Activated CD4-positive, alpha-beta T cell treated with anti-CD3 and anti-CD28 coated beads, Interleukin-2, amount 10 ng/mL, durations not matched to agents 24 days and 14 days (primary cell): ENCODE results near the gene CTU1. TPM values are rescaled to one million over a fixed set of nuclear protein-coding genes. Genes with fewer than 3 reads are reported as not detected.

Source experiments
- DNase-seq: peaks from one replicate; pipeline ENCODE4 v3.0.0; 2022
- H3K27ac Mint-ChIP-seq: one replicate; pipeline ENCODE4 v1.8.0; 2022; ENCODE audit warnings: mild to moderate bottlenecking, mixed read lengths
- H3K27me3 Mint-ChIP-seq: one replicate; pipeline ENCODE4 v1.8.0; 2022; ENCODE audit warnings: mixed read lengths
- H3K36me3 Mint-ChIP-seq: one replicate; pipeline ENCODE4 v1.8.0; 2022; ENCODE audit warnings: low read depth, mild to moderate bottlenecking, mixed read lengths
- H3K4me1 Mint-ChIP-seq: one replicate; pipeline ENCODE4 v1.8.0; 2021; ENCODE audit warnings: mixed read lengths
- H3K4me3 Mint-ChIP-seq: one replicate; pipeline ENCODE4 v1.8.0; 2022; ENCODE audit warnings: mild to moderate bottlenecking, moderate library complexity, mixed read lengths
- H3K9me3 Mint-ChIP-seq: one replicate; pipeline ENCODE4 v1.8.0; 2021; ENCODE audit warnings: mixed read lengths
- intact Hi-C: fragments of 100-400 bp; cut with micrococcal nuclease; formaldehyde crosslinking; loops from one replicate; pipeline ENCODE4 v1.15.1; 2023
- total RNA-seq: library from RNA; stranded (reverse); gene quantifications from 2 replicates; pipeline ENCODE4 v1.2.3, GENCODE V29; 2022

Gene CTU1
- total RNA-seq, 1 donor from 2014 or later: 12.8 TPM

DNA sequence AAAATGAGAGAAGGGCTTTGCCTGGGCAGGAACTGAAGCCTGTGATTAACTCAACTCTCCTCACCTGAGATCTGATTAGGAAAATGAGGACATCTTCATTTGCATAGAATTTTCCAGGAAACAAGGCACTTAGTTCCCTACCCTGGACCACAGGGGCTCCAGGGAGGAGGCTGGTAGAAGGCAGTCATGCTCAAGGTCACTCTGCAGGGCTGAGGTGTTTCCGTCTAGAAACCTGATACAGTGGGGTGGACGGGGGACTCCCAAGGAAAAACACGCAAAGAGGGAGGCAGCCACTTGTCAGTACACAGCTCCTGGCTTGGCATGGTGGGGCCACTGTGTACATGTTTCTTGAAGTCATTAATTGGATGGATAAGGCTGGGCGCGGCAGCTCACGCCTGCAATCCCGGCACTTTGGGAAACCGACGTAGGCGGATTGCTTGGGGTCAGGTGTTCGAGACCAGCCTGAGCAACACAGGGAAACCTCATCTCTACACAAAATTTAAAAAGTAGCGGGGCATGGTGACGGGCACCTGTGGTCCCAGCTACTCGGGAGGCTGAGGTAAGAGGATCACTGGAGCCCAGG lies 31.5 kb downstream of the CTU1 start:
- no peaks in the 10 kb centered on the region for H3K27me3 Mint-ChIP-seq
- H3K4me1 Mint-ChIP-seq: no peaks in the 10 kb centered on the region
- DNase-seq: no peak
- no peaks in the 10 kb centered on the region for H3K36me3 Mint-ChIP-seq
- no peak overlapping the region for H3K4me3 Mint-ChIP-seq
- intact Hi-C loops: no loop called here
- H3K27ac Mint-ChIP-seq: no peak overlapping the region
- peaks cover 4% of the 10 kb centered on the region for H3K9me3 Mint-ChIP-seq

DNA sequence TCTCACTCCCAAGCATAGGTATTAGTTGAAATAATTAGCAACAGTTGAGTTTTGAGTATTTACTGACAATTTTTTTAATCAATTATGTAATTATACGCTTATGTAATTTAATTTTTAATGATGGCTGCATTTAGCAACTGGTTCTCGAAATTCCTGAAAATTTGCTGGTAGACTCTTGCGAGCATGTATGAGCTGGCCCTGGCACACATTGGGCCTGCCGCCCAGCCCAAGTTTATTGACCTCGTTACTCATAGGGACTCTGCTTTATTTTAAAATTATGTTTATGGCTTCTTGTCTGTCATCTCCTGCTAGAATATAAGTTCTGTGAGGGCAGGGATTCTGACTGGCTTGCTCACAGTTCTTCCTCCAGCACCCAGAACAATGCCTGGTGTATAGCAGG lies 32.2 kb downstream of the CTU1 start:
- DNase-seq: no peak
- Mint-ChIP-seq H3K4me3 (no peak overlapping the region), H3K4me1 (no peaks in the 10 kb centered on the region), H3K27me3 (no peaks in the 10 kb centered on the region), H3K27ac (no peak overlapping the region), H3K36me3 (no peaks in the 10 kb centered on the region), H3K9me3 (peaks cover 4% of the 10 kb centered on the region)
- intact Hi-C loops: no loop called here

DNA sequence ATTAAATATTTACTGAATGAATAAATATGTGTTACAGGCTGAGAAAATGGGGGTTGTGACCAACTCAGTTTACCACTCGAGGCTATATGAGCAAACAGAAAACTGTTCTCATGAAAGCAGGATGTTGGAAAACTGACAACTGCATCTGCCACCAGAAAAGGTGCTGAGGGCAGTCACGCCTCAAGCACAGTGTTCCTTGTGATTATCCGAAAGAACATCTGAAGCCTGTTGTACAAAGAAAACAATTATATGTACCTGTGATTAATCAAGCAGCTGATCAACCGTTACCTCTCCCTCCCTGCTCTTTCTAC lies 37.2 kb downstream of the CTU1 start:
- Mint-ChIP-seq H3K27me3 (peaks cover 11% of the 10 kb centered on the region), H3K9me3 (peaks cover 4% of the 10 kb centered on the region), H3K27ac (no peak overlapping the region), H3K4me1 (no peaks in the 10 kb centered on the region), H3K36me3 (no peaks in the 10 kb centered on the region), H3K4me3 (no peak overlapping the region)
- DNase-seq: no peak
- intact Hi-C loops: no loop called here

DNA sequence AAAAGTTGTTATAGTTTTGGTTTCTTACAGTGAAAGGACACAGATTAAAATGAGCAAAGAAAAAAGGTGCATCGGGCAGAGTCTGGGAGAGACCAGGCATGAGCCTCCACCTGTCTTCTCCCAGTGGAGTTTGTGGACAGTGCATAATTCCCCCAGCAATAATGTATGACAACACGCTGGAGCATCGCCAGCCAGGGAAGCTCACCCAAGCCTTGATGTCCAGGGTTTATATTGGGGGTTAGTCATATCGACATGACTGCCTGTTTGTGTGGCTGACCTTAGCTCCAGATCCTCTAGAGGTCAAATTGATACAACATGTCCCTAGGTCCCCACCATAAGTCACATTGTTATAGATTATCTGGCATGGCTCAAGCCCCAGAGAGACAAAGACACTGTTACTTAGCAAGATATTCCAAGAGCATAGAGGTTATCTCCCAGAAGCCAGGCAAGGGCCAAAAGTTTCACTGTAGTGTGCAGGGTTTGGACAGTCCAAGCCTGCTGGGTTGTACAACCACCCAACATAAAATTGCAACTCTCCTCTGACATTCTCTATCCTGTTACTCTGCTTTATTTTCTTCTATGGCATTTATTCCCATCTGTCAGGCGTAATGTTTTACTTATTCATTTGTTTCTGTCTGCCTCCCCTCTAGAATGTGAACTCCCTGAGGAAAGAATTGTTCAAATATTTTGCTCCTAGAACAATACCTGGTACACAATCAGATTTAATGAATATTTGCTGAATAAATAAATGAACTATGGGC lies 37.7 kb downstream of the CTU1 start:
- no peak overlapping the region for H3K4me3 Mint-ChIP-seq
- H3K27ac Mint-ChIP-seq: no peak overlapping the region
- H3K27me3 Mint-ChIP-seq: peaks cover 15% of the 10 kb centered on the region
- no peak for DNase-seq
- intact Hi-C loops: no loop called here
- H3K36me3 Mint-ChIP-seq: no peaks in the 10 kb centered on the region
- H3K4me1 Mint-ChIP-seq: no peaks in the 10 kb centered on the region
- peaks cover 4% of the 10 kb centered on the region for H3K9me3 Mint-ChIP-seq

DNA sequence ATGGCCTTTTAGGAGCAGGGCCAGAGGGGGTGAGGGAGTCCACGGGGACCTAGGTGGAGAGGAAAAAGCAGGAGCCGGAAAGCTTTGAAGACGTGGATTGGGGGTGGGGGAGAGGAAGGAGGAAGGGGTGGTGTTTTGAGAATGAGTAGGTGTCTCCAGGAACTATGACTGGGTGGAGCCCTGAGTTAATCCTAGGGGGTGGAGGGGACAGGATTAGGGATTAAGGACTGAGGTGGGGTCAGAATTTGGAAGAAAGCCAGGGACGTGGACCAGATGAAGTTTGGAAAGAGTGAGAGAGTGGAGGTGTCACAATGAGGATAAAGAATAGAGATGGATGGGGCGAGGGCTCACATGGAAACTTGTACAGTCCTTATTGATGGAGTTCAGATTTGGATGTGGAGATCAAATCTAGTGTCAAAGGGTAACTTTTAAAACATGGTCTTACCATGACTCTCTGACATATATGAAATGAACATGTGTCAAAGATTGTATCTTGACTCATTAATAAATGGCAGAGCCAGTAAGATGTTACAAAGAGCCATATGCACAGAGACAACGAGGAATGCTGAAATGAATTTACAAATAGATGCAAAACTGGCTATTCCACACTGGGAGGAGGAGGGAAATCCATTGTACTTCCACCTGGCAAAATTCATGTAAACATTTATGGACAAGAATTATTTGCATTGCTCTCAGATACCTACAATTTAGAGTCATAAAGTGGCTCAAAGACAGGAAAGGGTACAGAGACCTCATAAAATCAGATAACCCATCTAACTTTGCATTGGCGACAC lies 41.6 kb downstream of the CTU1 start:
- Mint-ChIP-seq H3K4me1 (no peaks in the 10 kb centered on the region), H3K36me3 (no peaks in the 10 kb centered on the region), H3K27ac (no peak overlapping the region), H3K9me3 (peaks cover under 1% of the 10 kb centered on the region), H3K27me3 (peaks cover 20% of the 10 kb centered on the region), H3K4me3 (no peak overlapping the region)
- intact Hi-C loops: no loop called here
- no peak for DNase-seq

DNA sequence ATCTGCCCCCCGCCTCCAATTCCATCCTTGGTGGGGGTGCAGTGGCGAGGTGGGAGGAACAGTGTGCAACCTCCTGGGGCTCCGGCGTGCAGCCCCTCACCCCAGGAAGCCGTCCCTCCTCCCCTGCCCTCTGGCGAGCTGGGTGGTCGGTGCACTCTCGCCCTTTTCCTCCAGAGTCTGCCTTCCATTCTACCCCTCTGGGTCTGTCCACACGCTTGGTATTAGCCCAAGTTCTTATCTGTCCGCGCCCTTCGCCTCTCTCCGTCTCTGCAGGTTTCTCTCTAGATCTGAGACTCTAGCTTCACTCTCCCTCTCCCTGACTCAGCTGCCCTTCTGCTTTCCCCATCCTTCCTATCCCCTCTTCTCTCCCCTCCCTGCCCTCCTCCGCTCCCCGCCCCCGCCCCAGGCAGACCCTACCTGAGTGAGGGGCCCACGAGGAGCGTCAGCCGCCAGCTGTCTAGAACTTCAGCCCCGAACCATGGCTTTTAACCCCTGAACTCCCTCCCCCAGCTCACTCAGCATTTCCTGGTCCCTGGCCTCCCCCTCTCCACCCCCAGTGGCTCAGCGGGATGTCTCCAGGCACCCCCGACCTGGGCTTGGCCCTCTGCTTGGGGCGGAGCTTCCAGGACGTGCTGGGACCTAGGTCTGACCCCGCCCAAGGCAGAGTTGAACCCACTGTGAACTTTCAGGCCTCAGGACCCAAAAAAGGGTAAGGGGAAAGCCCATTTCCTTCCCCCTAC lies 42.8 kb downstream of the CTU1 start:
- no peak overlapping the region for H3K4me3 Mint-ChIP-seq
- H3K4me1 Mint-ChIP-seq: no peaks in the 10 kb centered on the region
- DNase-seq: no peak
- intact Hi-C loops: no loop called here
- peaks cover 9% of the 10 kb centered on the region for H3K9me3 Mint-ChIP-seq
- no peak overlapping the region for H3K27ac Mint-ChIP-seq
- no peaks in the 10 kb centered on the region for H3K36me3 Mint-ChIP-seq
- H3K27me3 Mint-ChIP-seq: peaks cover 21% of the 10 kb centered on the region

DNA sequence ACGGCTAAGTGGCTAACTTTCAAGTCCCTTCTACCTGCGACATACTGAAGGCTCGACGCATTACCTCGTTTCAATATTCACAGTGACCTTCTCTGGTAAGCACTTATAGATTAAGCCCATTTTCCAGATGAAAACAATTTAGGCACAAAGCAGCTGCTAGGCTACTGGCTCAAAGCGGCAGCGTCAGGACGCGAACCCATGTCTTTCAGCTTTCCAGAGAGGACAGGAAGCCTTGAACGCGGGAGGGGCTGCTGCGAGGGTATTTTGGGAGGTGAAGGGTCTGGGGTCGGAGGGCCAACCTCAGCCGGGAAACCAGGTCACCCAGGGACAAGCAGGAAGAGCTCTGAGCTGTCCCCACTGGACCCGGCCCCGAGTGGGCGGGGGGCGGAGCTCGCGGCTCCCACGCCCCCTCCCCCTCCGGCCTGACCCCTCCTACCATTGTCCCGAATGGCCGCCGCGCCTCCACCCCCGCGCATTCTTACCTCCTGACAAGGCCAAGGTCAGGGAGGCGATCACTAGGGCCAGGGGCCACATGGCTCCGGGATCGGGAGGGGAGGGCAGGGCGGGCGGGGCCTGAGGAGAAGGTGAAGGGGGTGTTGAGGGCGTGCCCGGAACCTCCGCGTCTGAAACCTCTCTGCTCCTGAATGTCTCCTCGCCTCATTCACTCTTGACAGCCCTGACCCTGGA lies 43.5 kb downstream of the CTU1 start, which contains the start of gene KLK13:
TSS of gene KLK13 (minus strand) at position 559 of the 687 bp plus-strand sequence. CDS start at position 534, 25 bp downstream.
- H3K36me3 Mint-ChIP-seq: no peaks in the 10 kb centered on the region
- H3K9me3 Mint-ChIP-seq: peaks cover 9% of the 10 kb centered on the region
- intact Hi-C loops: no loop called here
- no peak within 1 kb of the TSS for H3K4me3 Mint-ChIP-seq
- no peak for DNase-seq
- H3K4me1 Mint-ChIP-seq: no peaks in the 10 kb centered on the region
- H3K27ac Mint-ChIP-seq: no peak within 1 kb of the TSS
- H3K27me3 Mint-ChIP-seq: peaks cover 21% of the 10 kb centered on the region

DNA sequence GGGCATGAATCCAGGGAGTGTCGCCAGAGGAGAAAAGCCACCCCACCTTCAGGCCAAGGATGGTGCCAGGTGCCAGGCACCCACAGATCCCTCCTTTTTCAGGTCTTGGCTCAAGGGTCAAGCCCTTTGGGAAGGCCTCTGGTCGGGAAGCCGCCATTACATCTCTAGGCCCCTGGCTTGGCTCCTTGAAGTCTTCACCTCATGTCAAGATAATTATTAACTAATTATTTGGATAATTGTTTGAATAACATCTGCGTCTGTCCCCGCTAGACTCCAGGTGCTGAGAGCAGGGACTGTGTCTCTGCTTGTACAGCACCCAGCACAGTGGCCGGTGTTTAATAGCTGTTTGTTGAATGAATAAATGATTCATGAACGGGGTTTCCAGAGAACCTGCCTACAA lies 44.5 kb downstream of the CTU1 start:
- Mint-ChIP-seq H3K36me3 (no peaks in the 10 kb centered on the region), H3K9me3 (peaks cover 9% of the 10 kb centered on the region), H3K4me1 (no peaks in the 10 kb centered on the region), H3K27me3 (peaks cover 21% of the 10 kb centered on the region), H3K4me3 (no peak overlapping the region), H3K27ac (no peak overlapping the region)
- DNase-seq: no peak
- intact Hi-C loops: no loop called here

DNA sequence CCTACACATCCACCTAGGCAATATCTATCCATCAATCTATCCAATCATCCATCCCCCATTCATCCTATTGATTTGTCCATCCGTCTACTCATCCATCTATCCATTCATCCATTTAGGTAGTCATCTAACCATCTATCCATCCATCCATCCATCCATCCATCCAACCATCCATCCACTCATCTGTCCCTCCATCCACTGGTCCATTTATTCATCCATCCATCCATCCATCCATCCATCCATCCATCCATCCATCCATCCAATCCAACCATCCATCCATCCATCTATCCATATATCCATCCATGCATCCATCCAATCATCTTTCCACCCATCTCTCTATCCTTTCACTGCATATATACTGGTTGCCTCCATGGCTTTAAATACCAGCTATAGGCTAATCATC lies 47.2 kb downstream of the CTU1 start:
- no peaks in the 10 kb centered on the region for H3K36me3 Mint-ChIP-seq
- no peak overlapping the region for H3K27ac Mint-ChIP-seq
- DNase-seq: no peak
- intact Hi-C loops: no loop called here
- H3K4me3 Mint-ChIP-seq: no peak overlapping the region
- H3K9me3 Mint-ChIP-seq: peaks cover 9% of the 10 kb centered on the region
- H3K4me1 Mint-ChIP-seq: no peaks in the 10 kb centered on the region
- H3K27me3 Mint-ChIP-seq: peaks cover 13% of the 10 kb centered on the region

DNA sequence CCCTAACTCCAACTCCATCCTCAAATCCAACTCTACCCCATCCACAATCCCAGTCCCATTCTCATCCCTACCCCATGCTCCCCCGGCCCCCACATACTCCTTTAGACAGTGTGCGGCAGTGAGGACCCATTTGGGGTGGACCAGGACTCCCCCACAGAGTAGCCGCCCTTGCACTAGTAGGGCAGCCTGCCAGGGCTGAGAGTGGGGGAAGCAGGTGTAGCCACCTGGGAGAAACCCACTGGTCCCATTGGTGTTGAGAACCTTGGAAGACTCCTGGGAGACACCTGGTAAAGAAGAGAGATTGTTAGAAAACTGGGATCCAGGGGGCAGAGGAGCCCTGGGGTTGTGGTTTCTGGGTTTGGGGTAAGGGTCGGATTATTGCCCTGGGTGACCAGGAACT lies 47.9 kb downstream of the CTU1 start:
- no peak for DNase-seq
- intact Hi-C loops: no loop called here
- Mint-ChIP-seq H3K27me3 (peaks cover 10% of the 10 kb centered on the region), H3K4me3 (no peak overlapping the region), H3K4me1 (no peaks in the 10 kb centered on the region), H3K27ac (no peak overlapping the region), H3K9me3 (peaks cover 9% of the 10 kb centered on the region), H3K36me3 (no peaks in the 10 kb centered on the region)

DNA sequence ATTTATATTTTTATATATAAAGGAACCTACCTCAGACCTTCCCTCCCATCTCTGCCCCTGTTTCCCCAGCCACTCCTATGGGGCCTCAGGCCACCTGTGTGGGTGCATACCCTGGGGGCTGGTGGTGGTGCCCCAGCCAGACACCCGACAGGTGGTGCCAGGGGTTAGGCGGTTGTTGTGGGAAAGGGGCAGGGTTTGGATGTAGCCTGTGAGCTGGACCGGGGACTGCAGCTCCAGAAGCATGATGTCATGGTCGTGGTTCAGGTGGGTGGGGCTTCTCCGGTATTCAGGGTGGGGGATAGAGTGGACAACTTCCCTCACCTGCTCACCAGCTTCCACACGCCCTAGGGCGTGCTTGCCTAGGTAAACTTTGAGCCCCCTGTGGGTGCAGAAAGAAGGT lies 48.5 kb downstream of the CTU1 start:
- intact Hi-C loops: no loop called here
- peaks cover 8% of the 10 kb centered on the region for H3K27me3 Mint-ChIP-seq
- peaks cover 9% of the 10 kb centered on the region for H3K9me3 Mint-ChIP-seq
- H3K36me3 Mint-ChIP-seq: no peaks in the 10 kb centered on the region
- H3K4me1 Mint-ChIP-seq: no peaks in the 10 kb centered on the region
- H3K27ac Mint-ChIP-seq: no peak overlapping the region
- H3K4me3 Mint-ChIP-seq: no peak overlapping the region
- DNase-seq: no peak

DNA sequence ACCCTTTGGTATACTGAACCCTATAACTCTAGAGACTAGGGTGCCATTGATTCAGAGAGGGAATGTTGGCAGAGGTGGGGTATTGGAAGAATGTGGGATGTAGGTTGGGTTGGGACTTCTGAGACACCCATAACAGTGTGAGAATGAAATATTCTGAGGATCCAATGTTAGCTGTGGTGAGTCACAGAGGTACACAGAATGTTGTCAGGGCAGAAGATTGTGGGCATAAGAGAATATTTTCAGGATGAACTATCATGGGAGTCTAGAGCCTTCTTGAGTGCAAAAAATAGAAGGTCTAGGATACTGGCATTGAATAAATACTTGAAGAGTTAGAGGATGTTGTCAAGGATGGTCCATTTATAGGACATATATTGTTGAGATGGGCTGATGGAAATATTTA lies 52.3 kb downstream of the CTU1 start:
- intact Hi-C loops: no loop called here
- no peak for DNase-seq
- peaks cover 16% of the 10 kb centered on the region for H3K27me3 Mint-ChIP-seq
- H3K9me3 Mint-ChIP-seq: peaks cover 2% of the 10 kb centered on the region
- no peaks in the 10 kb centered on the region for H3K4me1 Mint-ChIP-seq
- H3K36me3 Mint-ChIP-seq: no peaks in the 10 kb centered on the region
- no peak overlapping the region for H3K27ac Mint-ChIP-seq
- H3K4me3 Mint-ChIP-seq: no peak overlapping the region
